Measurements from ENCODE around the gene TMEM37.
A peak's percentile ranks its signal among the peaks of the same experiment; 100 is the strongest.
"Not testable (repeated sequence)": the region's sequence is repeated elsewhere in the genome, so short reads cannot be mapped to it uniquely, and the experiment has no call there.

Gene TMEM37

GRCh38 chr2:119431155-119431975 lies at the start of gene TMEM37:
Gene TMEM37 (plus strand): TSS chr2:119431854. CDS start chr2:119431904, 50 bp downstream.
- DNase-seq: peak; percentile 12

- no peak for DNase-seq
Measured at GRCh38 chr2:119383410-119384140, 48.1 kb upstream of the TMEM37 start.

GRCh38 chr2:119384971-119385370 lies 46.7 kb upstream of the TMEM37 start:
- DNase-seq: no peak

- DNase-seq: no peak
Measured at GRCh38 chr2:119385466-119385865, 46.2 kb upstream of the TMEM37 start.

GRCh38 chr2:119387381-119388129 lies 44.1 kb upstream of the TMEM37 start:
- no peak for DNase-seq

GRCh38 chr2:119389615-119390306 lies 41.9 kb upstream of the TMEM37 start:
- no peak for DNase-seq

GRCh38 chr2:119393971-119394748 lies 37.5 kb upstream of the TMEM37 start:
- no peak for DNase-seq

- no peak for DNase-seq
Measured at GRCh38 chr2:119397196-119397595, 34.5 kb upstream of the TMEM37 start.

GRCh38 chr2:119402106-119402505 lies 29.5 kb upstream of the TMEM37 start:
- no peak for DNase-seq

GRCh38 chr2:119402645-119403560 lies 28.8 kb upstream of the TMEM37 start:
- DNase-seq: no peak

- not testable (repeated sequence) for DNase-seq
Measured at GRCh38 chr2:119403618-119404017, 28.0 kb upstream of the TMEM37 start.

GRCh38 chr2:119405151-119405550 lies 26.5 kb upstream of the TMEM37 start:
- no peak for DNase-seq

GRCh38 chr2:119407430-119408220 lies 24.0 kb upstream of the TMEM37 start:
- peak; percentile 55 for DNase-seq

- no peak for DNase-seq
Measured at GRCh38 chr2:119408221-119408619, 23.4 kb upstream of the TMEM37 start.

GRCh38 chr2:119409506-119409905 lies 22.1 kb upstream of the TMEM37 start:
- no peak for DNase-seq

- DNase-seq: no peak
Measured at GRCh38 chr2:119414894-119415293, 16.8 kb upstream of the TMEM37 start.

- no peak for DNase-seq
Measured at GRCh38 chr2:119415630-119416029, 16.0 kb upstream of the TMEM37 start.

GRCh38 chr2:119416299-119416923 lies 15.2 kb upstream of the TMEM37 start:
- no peak for DNase-seq

GRCh38 chr2:119417908-119418307 lies 13.7 kb upstream of the TMEM37 start:
- DNase-seq: no peak

- DNase-seq: no peak
Measured at GRCh38 chr2:119419065-119419464, 12.6 kb upstream of the TMEM37 start.

Measured in COR-L47 (cell line).